GM06990 (cell line): ENCODE measurements around the gene CHD2.
"Not testable (repeated sequence)": the region's sequence is repeated elsewhere in the genome, so short reads cannot be mapped to it uniquely, and the experiment has no call there.

Experiments used
- DNase-seq: peaks from one replicate; pipeline ENCODE4 v3.0.0-alpha.2; 2011; ENCODE audit not compliant: insufficient read length; ENCODE audit errors: extremely low read depth
- H3K27me3 ChIP-seq: replicated peaks from 2 replicates; pipeline ENCODE4 v1.6.0; 2011; ENCODE audit warnings: low read length; ENCODE audit not compliant: control insufficient read depth, insufficient read depth
- H3K36me3 ChIP-seq: 2 replicates; pipeline ENCODE4 v1.5.1; 2011; ENCODE audit warnings: low read length; ENCODE audit not compliant: control insufficient read depth, insufficient read depth
- H3K4me3 ChIP-seq: replicated peaks from 2 replicates; pipeline ENCODE4 v1.5.1; 2011; ENCODE audit warnings: low read depth, mild to moderate bottlenecking, control low read depth, low read length
- TF ChIP-seq, protein P1 (sequence below): IDR thresholded peaks from 2 replicates; pipeline ENCODE4 v1.5.1; 2011; ENCODE audit warnings: low read length, control low read depth, mild to moderate bottlenecking, inconsistent platforms; ENCODE audit not compliant: insufficient read depth, poor library complexity, severe bottlenecking

Gene CHD2

DNA sequence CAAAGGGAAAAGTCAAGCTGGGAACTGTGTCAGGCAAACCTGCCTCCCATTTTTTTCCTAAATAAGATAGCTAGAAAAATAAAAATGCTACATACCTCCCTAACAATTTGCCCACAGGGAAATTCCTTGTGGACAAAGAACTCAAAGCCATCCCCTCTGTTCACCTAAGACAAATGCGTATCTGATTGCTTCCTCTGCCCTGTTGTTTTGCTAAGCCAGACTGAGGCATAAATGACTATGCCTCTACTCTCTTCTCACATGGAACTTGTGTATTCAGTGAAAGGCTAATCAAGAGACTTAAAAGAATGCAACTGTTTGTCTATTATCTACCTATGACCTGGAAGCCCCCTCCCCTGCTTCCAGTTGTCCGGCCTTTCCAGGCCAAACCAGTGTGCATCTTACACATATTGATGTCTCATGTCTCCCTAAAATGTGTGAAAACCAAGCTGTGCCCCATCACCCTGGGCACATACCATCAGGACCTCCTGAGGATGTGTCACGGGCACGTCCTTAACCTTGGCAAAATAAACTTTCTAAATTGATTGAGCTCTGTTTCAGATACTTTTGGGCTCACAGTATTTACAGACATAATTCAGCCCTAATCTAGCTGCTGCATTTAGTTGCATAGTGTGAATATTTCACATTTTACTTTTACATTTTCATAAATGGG, 15.8 kb downstream of the CHD2 start:
- TF ChIP-seq, protein P1, sequence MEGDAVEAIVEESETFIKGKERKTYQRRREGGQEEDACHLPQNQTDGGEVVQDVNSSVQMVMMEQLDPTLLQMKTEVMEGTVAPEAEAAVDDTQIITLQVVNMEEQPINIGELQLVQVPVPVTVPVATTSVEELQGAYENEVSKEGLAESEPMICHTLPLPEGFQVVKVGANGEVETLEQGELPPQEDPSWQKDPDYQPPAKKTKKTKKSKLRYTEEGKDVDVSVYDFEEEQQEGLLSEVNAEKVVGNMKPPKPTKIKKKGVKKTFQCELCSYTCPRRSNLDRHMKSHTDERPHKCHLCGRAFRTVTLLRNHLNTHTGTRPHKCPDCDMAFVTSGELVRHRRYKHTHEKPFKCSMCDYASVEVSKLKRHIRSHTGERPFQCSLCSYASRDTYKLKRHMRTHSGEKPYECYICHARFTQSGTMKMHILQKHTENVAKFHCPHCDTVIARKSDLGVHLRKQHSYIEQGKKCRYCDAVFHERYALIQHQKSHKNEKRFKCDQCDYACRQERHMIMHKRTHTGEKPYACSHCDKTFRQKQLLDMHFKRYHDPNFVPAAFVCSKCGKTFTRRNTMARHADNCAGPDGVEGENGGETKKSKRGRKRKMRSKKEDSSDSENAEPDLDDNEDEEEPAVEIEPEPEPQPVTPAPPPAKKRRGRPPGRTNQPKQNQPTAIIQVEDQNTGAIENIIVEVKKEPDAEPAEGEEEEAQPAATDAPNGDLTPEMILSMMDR, result no peak
- DNase-seq, result no peak
- Histone ChIP-seq H3K27me3 (no peaks in the 10 kb centered on the region), H3K4me3 (no peak overlapping the region), H3K36me3 (peaks cover 4% of the 10 kb centered on the region)

DNA sequence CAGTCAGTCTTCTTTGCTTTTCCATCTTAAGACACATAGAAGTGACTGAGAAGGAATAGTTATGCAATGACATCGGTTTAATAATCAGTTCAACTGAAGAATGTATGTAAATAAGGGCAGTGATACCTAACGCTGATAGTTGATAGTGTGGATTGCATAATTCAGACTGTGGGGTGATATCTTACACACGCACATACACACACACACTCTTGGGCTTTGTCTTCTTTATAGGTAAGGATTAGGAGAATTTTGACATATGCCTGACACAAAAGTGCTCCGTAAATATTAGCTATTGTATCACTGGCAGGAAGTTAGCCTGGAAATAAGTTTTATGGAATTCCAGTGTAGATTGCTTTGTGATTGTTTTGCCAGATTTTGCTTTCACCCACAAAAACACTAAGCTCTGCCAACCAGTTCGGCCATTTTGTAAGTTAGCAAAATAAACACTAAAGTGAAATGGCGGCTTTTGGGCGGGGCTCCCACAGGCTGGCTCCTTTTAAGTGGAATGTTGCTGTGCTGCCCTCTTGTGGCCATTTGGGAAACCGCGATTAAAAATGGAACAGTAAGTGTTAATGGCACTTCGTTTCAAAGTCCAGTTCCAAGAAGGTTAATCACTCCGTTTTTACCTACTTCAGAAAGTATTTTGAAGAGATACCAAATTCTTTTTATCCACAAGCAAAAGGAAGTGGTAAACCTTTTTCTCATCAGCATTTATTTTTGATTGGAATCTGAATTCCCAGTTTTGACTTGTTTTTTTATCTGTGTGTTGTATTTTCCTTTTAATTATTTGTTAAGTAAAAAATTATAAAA, 17.7 kb downstream of the CHD2 start:
- Histone ChIP-seq H3K36me3 (peaks cover 2% of the 10 kb centered on the region), H3K27me3 (no peaks in the 10 kb centered on the region), H3K4me3 (no peak overlapping the region)
- TF ChIP-seq, protein P1, result peak; percentile 76
- peak; percentile 66 for DNase-seq

DNA sequence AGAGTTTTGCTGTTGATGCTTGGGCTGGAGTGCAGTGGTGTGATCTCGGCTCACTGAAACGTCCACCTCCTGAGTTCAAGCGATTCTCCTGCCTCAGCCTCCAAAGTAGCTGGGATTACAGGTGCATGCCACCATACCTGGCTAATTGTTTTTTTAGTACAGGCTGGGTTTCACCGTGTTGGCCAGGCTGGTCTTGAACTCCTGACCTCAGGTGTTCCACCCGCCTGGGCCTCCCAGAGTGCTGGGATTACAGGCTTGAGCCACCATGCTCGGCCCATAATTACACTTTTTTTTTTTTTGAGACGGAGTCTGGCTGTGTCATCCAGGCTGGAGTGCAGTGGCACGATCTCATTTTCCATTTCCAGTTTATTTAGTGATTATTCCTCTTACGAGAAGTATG, 18.8 kb downstream of the CHD2 start:
- not testable (repeated sequence) for H3K36me3 ChIP-seq, H3K27me3 ChIP-seq, H3K4me3 ChIP-seq, DNase-seq

DNA sequence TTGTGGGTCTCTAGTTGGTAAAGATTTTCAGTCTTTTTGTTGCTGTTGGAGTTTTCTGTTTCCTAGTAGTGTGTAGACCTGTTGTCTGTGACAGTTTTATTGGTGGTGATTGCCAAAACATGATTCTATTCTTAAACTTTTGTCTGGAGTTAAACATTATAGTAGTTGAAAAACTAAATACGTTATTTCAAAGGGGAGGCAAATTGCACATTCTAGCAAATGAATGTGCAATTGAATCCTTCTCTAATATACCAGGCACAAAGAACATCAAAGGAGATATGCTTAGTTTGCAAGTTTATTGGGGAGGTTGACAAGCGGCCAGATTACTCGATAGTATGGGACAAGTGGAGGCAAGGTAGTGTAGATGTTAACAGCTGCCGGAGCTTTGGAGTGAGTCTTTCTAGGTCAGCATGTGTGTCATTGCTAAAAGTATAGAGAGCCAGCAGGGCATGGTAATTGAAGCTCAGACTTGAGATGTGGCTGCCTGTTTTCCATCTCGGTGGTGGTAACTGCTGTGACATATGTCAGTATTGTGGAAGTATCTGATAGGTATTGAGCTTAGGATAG, 20.6 kb downstream of the CHD2 start:
- peaks cover 13% of the 10 kb centered on the region for H3K36me3 ChIP-seq
- no peak overlapping the region for H3K4me3 ChIP-seq
- TF ChIP-seq, protein P1, result no peak
- no peak for DNase-seq
- H3K27me3 ChIP-seq, result no peaks in the 10 kb centered on the region

DNA sequence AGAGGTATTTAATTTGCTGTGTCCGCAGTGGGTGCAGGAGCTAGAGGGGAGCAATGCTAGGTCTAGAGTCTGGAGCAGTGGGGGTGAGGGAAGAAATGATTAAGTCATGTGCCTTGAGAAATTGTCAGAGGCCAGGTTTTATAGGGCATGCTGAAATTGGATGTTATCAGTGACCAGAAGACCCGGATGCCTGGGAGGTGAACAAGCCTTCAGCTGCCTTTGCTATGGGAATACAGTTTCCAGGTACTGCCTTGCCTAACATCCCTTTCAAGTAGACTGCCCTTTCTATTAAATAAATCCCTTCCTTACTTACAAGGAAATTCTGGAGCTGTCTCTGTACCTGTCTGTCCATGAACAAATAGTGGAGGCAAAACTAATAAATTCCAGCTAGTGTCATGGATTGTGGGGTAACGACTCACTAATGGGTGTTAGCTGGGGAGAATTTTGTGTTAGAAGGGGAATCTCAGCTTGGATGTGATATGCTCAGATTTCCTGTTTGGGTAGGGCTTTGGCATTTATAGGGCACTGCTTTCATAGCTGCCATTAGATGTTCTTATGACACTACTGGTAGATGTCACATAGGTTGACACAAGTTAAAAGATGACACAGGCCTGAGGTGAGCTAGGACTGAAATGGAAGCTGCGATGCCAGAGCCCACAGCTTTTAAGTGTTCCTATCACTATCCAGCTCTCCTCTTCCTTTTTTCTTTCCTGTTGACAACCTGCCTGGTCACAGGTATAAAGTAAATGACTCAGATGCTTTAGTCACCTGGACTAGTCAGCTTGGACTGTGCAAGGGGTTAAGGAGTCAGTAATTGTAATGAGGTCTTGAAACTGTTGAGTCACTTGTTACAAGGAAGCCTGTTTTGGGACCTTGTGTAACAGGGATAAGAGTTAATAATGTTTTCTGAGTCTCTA, 21.3 kb downstream of the CHD2 start:
- TF ChIP-seq, protein P1, result no peak
- Histone ChIP-seq H3K4me3 (no peak overlapping the region), H3K36me3 (peaks cover 15% of the 10 kb centered on the region), H3K27me3 (no peaks in the 10 kb centered on the region)
- DNase-seq, result no peak
